Measurements from ENCODE around the gene ZNF853. TPM values are rescaled to one million over a fixed set of nuclear protein-coding genes. Genes with fewer than 3 reads are reported as not detected.

ZNF853 gene
- polyA plus RNA-seq, 4 donors = 14.1 to 20.5 (median 17.3) TPM

- no peak for DNase-seq (ENCODE audit: low read depth in 4 of 4, low spot score in 2 of 4)
These were observed 11.0 kb upstream of the ZNF853 start for GRCh38 chr7:6604458-6604857.

- DNase-seq (ENCODE audit: low read depth in 4 of 4, low spot score in 2 of 4) = no peak
These were observed 8.4 kb upstream of the ZNF853 start for GRCh38 chr7:6606866-6607583.

- no peak for DNase-seq (ENCODE audit: low read depth in 4 of 4, low spot score in 2 of 4)
These were observed 7.8 kb upstream of the ZNF853 start for GRCh38 chr7:6607651-6608051.

GRCh38 chr7:6608081-6608480 lies 7.3 kb upstream of the ZNF853 start:
- no peak for DNase-seq (ENCODE audit: low read depth in 4 of 4, low spot score in 2 of 4)

- no peak for DNase-seq (ENCODE audit: low read depth in 4 of 4, low spot score in 2 of 4)
These were observed 6.6 kb upstream of the ZNF853 start for GRCh38 chr7:6608794-6609193.

GRCh38 chr7:6612819-6613218 lies 2.6 kb upstream of the ZNF853 start:
- DNase-seq (ENCODE audit: low read depth in 4 of 4, low spot score in 2 of 4) = no peak

GRCh38 chr7:6613706-6614105 lies 1.7 kb upstream of the ZNF853 start:
- DNase-seq (ENCODE audit: low read depth in 4 of 4, low spot score in 2 of 4) = no peak

- DNase-seq (ENCODE audit: low read depth in 4 of 4, low spot score in 2 of 4) = no peak
These were observed 529 bp downstream of the ZNF853 start for GRCh38 chr7:6615723-6616555.

- no peak for DNase-seq (ENCODE audit: low read depth in 4 of 4, low spot score in 2 of 4)
These were observed 1.6 kb downstream of the ZNF853 start for GRCh38 chr7:6616854-6617643.

- no peak for DNase-seq (ENCODE audit: low read depth in 4 of 4, low spot score in 2 of 4)
These were observed 3.2 kb downstream of the ZNF853 start for GRCh38 chr7:6618621-6619020.

- no peak for DNase-seq (ENCODE audit: low read depth in 4 of 4, low spot score in 2 of 4)
These were observed 4.6 kb downstream of the ZNF853 start for GRCh38 chr7:6619961-6620360.

- no peak for DNase-seq (ENCODE audit: low read depth in 4 of 4, low spot score in 2 of 4)
These were observed 6.1 kb downstream of the ZNF853 start for GRCh38 chr7:6621195-6622133.

GRCh38 chr7:6622134-6622710 lies 6.8 kb downstream of the ZNF853 start:
- no peak for DNase-seq (ENCODE audit: low read depth in 4 of 4, low spot score in 2 of 4)

GRCh38 chr7:6623589-6624245 lies 8.3 kb downstream of the ZNF853 start:
- DNase-seq (ENCODE audit: low read depth in 4 of 4, low spot score in 2 of 4) = no peak

GRCh38 chr7:6624246-6624611 lies 8.8 kb downstream of the ZNF853 start:
- no peak for DNase-seq (ENCODE audit: low read depth in 4 of 4, low spot score in 2 of 4)

GRCh38 chr7:6628045-6628444 lies 12.6 kb downstream of the ZNF853 start:
- DNase-seq (ENCODE audit: low read depth in 4 of 4, low spot score in 2 of 4) = no peak

- DNase-seq (ENCODE audit: low read depth in 4 of 4, low spot score in 2 of 4) = no peak
These were observed 14.8 kb downstream of the ZNF853 start for GRCh38 chr7:6630007-6630849.

- DNase-seq (ENCODE audit: low read depth in 4 of 4, low spot score in 2 of 4) = no peak
These were observed 16.2 kb downstream of the ZNF853 start for GRCh38 chr7:6631605-6632004.

All from left renal cortex interstitium (tissue), 4 donors.